ENCODE results near the gene ZMYM2. TPM values are rescaled to one million over a fixed set of nuclear protein-coding genes. Genes with fewer than 3 reads are reported as not detected.

ZMYM2 gene
- total and polyA plus RNA-seq, 8 donors, result 10.1 to 42.6 (median 26.5) TPM

GRCh38 chr13:20126541-20127261 is 168.2 kb downstream of the ZMYM2 start:
- TF ChIP-seq, protein P1, sequence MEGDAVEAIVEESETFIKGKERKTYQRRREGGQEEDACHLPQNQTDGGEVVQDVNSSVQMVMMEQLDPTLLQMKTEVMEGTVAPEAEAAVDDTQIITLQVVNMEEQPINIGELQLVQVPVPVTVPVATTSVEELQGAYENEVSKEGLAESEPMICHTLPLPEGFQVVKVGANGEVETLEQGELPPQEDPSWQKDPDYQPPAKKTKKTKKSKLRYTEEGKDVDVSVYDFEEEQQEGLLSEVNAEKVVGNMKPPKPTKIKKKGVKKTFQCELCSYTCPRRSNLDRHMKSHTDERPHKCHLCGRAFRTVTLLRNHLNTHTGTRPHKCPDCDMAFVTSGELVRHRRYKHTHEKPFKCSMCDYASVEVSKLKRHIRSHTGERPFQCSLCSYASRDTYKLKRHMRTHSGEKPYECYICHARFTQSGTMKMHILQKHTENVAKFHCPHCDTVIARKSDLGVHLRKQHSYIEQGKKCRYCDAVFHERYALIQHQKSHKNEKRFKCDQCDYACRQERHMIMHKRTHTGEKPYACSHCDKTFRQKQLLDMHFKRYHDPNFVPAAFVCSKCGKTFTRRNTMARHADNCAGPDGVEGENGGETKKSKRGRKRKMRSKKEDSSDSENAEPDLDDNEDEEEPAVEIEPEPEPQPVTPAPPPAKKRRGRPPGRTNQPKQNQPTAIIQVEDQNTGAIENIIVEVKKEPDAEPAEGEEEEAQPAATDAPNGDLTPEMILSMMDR (IDR thresholded peaks at IDR 0.05), result no peak
- Histone ChIP-seq H3K4me3 (no peak overlapping the region), H3K36me3 (no peaks in the 10 kb centered on the region), H3K9me3 (no peaks in the 10 kb centered on the region), H3K4me1 (no peaks in the 10 kb centered on the region), H3K27ac (no peak overlapping the region), H3K27me3 (no peaks in the 10 kb centered on the region)
- ATAC-seq (no peak), FAIRE-seq (no peak), DNase-seq (no peak)
- 79 to 81% methylated on average over 16 of the region's 16 CpGs for WGBS, 2 donors
- intact Hi-C loops (cut with DNase I), result no loop called here

- no peak for FAIRE-seq
- Histone ChIP-seq H3K36me3 (no peaks in the 10 kb centered on the region), H3K27me3 (no peaks in the 10 kb centered on the region), H3K9me3 (no peaks in the 10 kb centered on the region), H3K27ac (peak overlapping the region; percentile 89 to 95 (median 92)), H3K4me3 (peak overlapping the region; percentile 40 to 65 (median 58)), H3K4me1 (no peaks in the 10 kb centered on the region)
- intact Hi-C loops (cut with DNase I), result no loop called here
- DNase-seq, result no peak
- 15 to 17% methylated on average over 6 of the region's 6 CpGs for WGBS, 2 donors
- peak; percentile 18 to 29 (median 20) for ATAC-seq
- TF ChIP-seq, protein P1 (IDR thresholded peaks at IDR 0.05), result no peak
Measured at GRCh38 chr13:20127262-20127561, 168.7 kb downstream of the ZMYM2 start.

GRCh38 chr13:20127562-20128458 is 169.3 kb downstream of the ZMYM2 start:
- peak; percentile 87 to 92 (median 90) for ATAC-seq
- H3K27ac ChIP-seq, result peak overlapping the region; percentile 89 to 95 (median 92)

GRCh38 chr13:20128459-20128931 is 170.0 kb downstream of the ZMYM2 start:
- no peaks in the 10 kb centered on the region for H3K9me3 ChIP-seq
- H3K4me3 ChIP-seq, result peak overlapping the region; percentile 40 to 65 (median 58)
- WGBS, 2 donors, result 1 to 2% methylated on average over 25 to 28 of the region's 28 CpGs
- ATAC-seq (peak; percentile 73 to 83 (median 81)), DNase-seq (peak in 5 of 6 donors; percentile 44 to 81 (median 57)), FAIRE-seq (no peak)
- intact Hi-C loops (cut with DNase I), result no loop called here
- peak overlapping the region; percentile 89 to 95 (median 92) for H3K27ac ChIP-seq
- no peaks in the 10 kb centered on the region for H3K4me1 ChIP-seq
- H3K36me3 ChIP-seq, result no peaks in the 10 kb centered on the region
- no peaks in the 10 kb centered on the region for H3K27me3 ChIP-seq
- TF ChIP-seq, protein P1 (IDR thresholded peaks at IDR 0.05), result peak; percentile 35 to 49 (median 44)

More at GRCh38 chr13:20127562-20128458, 169.3 kb downstream of the ZMYM2 start:
- Histone ChIP-seq H3K4me1 (no peaks in the 10 kb centered on the region), H3K27me3 (no peaks in the 10 kb centered on the region), H3K9me3 (no peaks in the 10 kb centered on the region), H3K4me3 (peak overlapping the region; percentile 40 to 65 (median 58)), H3K36me3 (no peaks in the 10 kb centered on the region)
- FAIRE-seq, result no peak
- 1% methylated on average over 69 to 82 of the region's 82 CpGs for WGBS, 2 donors
- intact Hi-C loops (cut with DNase I), result no loop called here
- peak; percentile 69 to 88 (median 78) for DNase-seq
- TF ChIP-seq, protein P1 (IDR thresholded peaks at IDR 0.05), result no peak
